HG03108 (cell line): ENCODE measurements around the gene ADGRG4.

Source experiments
- ATAC-seq: cut with Tn5 transposase; IDR thresholded peaks from one replicate; pipeline ENCODE4 v1.9.1; 2021; ENCODE audit warnings: moderate library complexity; ENCODE audit not compliant: unreplicated experiment

ADGRG4 gene

GRCh38 chrX:136453771-136454170, 153.0 kb downstream of the ADGRG4 start:
- no peak for ATAC-seq

- ATAC-seq: no peak
These were observed 155.4 kb downstream of the ADGRG4 start for GRCh38 chrX:136456133-136456532.

GRCh38 chrX:136457303-136457917, 156.6 kb downstream of the ADGRG4 start:
- no peak for ATAC-seq

GRCh38 chrX:136464589-136464988, 163.8 kb downstream of the ADGRG4 start:
- ATAC-seq: no peak
